ENCODE measurements around the gene NEU1.

Gene NEU1

GRCh38 chr6:31897612-31898382 is 35.2 kb upstream of the NEU1 start, which contains the start of gene EHMT2:
Gene EHMT2, minus strand, starts transcription at chr6:31897698. Its CDS starts 21 bp downstream, at chr6:31897677.
- DNase-seq: peak; percentile 79 to 96 (median 93)
- intact Hi-C loops (cut with DNase I): loop anchor here (5.0 kb wide), 1 partner anchor 35 kb away; the partner anchor contains the start of gene NEU1

GRCh38 chr6:31896856-31897611 is 34.4 kb upstream of the NEU1 start:
- peak in 6 of 42 donors; percentile 5 to 24 (median 19) for DNase-seq
- intact Hi-C loops (cut with DNase I): loop anchor here (5.0 kb wide), 1 partner anchor 35 kb away; the partner anchor contains the start of gene NEU1

- intact Hi-C loops (cut with DNase I): loop anchor here (5.0 kb wide), 1 partner anchor 34 kb away; the partner anchor contains the start of gene NEU1
- DNase-seq: no peak
Observed at GRCh38 chr6:31896493-31896855, 33.9 kb upstream of the NEU1 start.

GRCh38 chr6:31892821-31893220 is 30.2 kb upstream of the NEU1 start:
- no peak for DNase-seq
- intact Hi-C loops (cut with DNase I): no loop called here

- no peak for DNase-seq
- intact Hi-C loops (cut with DNase I): no loop called here
Observed at GRCh38 chr6:31889331-31889972, 26.8 kb upstream of the NEU1 start.

GRCh38 chr6:31888276-31889258 is 25.9 kb upstream of the NEU1 start:
- DNase-seq: peak in 20 of 42 donors; percentile 11 to 68 (median 41)

GRCh38 chr6:31887173-31888007 is 24.8 kb upstream of the NEU1 start:
- intact Hi-C loops (cut with DNase I): no loop called here
- DNase-seq: no peak

More at GRCh38 chr6:31888276-31889258, 25.9 kb upstream of the NEU1 start:
- intact Hi-C loops (cut with DNase I): no loop called here

- intact Hi-C loops (cut with DNase I): no loop called here
- DNase-seq: no peak
Observed at GRCh38 chr6:31886541-31886991, 23.9 kb upstream of the NEU1 start.

- intact Hi-C loops (cut with DNase I): no loop called here
- DNase-seq: no peak
Observed at GRCh38 chr6:31884528-31885035, 22.0 kb upstream of the NEU1 start.

GRCh38 chr6:31883676-31884075 is 21.1 kb upstream of the NEU1 start:
- DNase-seq: no peak
- intact Hi-C loops (cut with DNase I): no loop called here

- intact Hi-C loops (cut with DNase I): no loop called here
- peak in 7 of 42 donors; percentile 15 to 49 (median 41) for DNase-seq
Observed at GRCh38 chr6:31882344-31882743, 19.7 kb upstream of the NEU1 start.

GRCh38 chr6:31881136-31881859 is 18.7 kb upstream of the NEU1 start:
- intact Hi-C loops (cut with DNase I): no loop called here
- no peak for DNase-seq

GRCh38 chr6:31880616-31881015 is 18.0 kb upstream of the NEU1 start:
- intact Hi-C loops (cut with DNase I): no loop called here
- DNase-seq: no peak

- intact Hi-C loops (cut with DNase I): no loop called here
- DNase-seq: no peak
Observed at GRCh38 chr6:31879901-31880300, 17.3 kb upstream of the NEU1 start.

- no peak for DNase-seq
- intact Hi-C loops (cut with DNase I): no loop called here
Observed at GRCh38 chr6:31879143-31879542, 16.5 kb upstream of the NEU1 start.

GRCh38 chr6:31878726-31879125 is 16.1 kb upstream of the NEU1 start, which contains the start of gene SLC44A4:
Gene SLC44A4, minus strand, starts transcription at chr6:31878997. Its CDS starts 17 bp downstream, at chr6:31878980.
- DNase-seq: no peak
- intact Hi-C loops (cut with DNase I): no loop called here

GRCh38 chr6:31878222-31878621 is 15.6 kb upstream of the NEU1 start:
- intact Hi-C loops (cut with DNase I): no loop called here
- DNase-seq: no peak

Data from head of caudate nucleus (tissue), 42 donors.